Fibroblast of mammary gland (primary cell): ENCODE results near the gene RHO.
A peak's percentile ranks its signal among the peaks of the same experiment; 100 is the strongest.
"Not testable (repeated sequence)": the region's sequence is repeated elsewhere in the genome, so short reads cannot be mapped to it uniquely, and the experiment has no call there.

ENCODE experiments used
- DNase-seq: peaks from one replicate; pipeline ENCODE4 v3.0.0-alpha.2; 2010; ENCODE audit warnings: low read depth
- H3K4me3 ChIP-seq: 2 replicates; pipeline ENCODE4 v1.5.1; 2011; ENCODE audit warnings: low read depth, mild to moderate bottlenecking, low read length, moderate library complexity; ENCODE audit not compliant: control insufficient read depth
- CTCF ChIP-seq: conservative IDR thresholded peaks from 2 replicates; pipeline ENCODE4 v1.5.1; 2011; ENCODE audit warnings: low read depth, low read length, inconsistent platforms; ENCODE audit not compliant: control insufficient read depth, insufficient read depth

The RHO gene

GRCh38 chr3:129528589-129529100 is at the start of gene RHO:
TSS of gene RHO (plus strand) at chr3:129528639. CDS start at chr3:129528734, 95 bp downstream.
- TF ChIP-seq CTCF: no peak
- no peak within 1 kb of the TSS for H3K4me3 ChIP-seq
- DNase-seq: no peak

- H3K4me3 ChIP-seq: not testable (repeated sequence)
- DNase-seq: peak; percentile 55
Measured at GRCh38 chr3:129481225-129481765, 47.1 kb upstream of the RHO start.

- no peak for TF ChIP-seq CTCF
- H3K4me3 ChIP-seq: no peak overlapping the region
- DNase-seq: peak; percentile 75
Measured at GRCh38 chr3:129481766-129482332, 46.6 kb upstream of the RHO start.

GRCh38 chr3:129482721-129483120 is 45.7 kb upstream of the RHO start:
- no peak overlapping the region for H3K4me3 ChIP-seq
- no peak for DNase-seq
- peak; percentile 20 for TF ChIP-seq CTCF

GRCh38 chr3:129483870-129484269 is 44.6 kb upstream of the RHO start:
- TF ChIP-seq CTCF: no peak
- no peak for DNase-seq

GRCh38 chr3:129485146-129485545 is 43.3 kb upstream of the RHO start:
- DNase-seq, H3K4me3 ChIP-seq: not testable (repeated sequence)

More at GRCh38 chr3:129483870-129484269, 44.6 kb upstream of the RHO start:
- no peak overlapping the region for H3K4me3 ChIP-seq

- no peak for TF ChIP-seq CTCF
- peak; percentile 100 for DNase-seq
- H3K4me3 ChIP-seq: no peak overlapping the region
Measured at GRCh38 chr3:129485721-129486663, 42.4 kb upstream of the RHO start.
